ENCODE measurements around the gene GNLY. TPM values are rescaled to one million over a fixed set of nuclear protein-coding genes. Genes with fewer than 3 reads are reported as not detected.
A peak's percentile ranks its signal among the peaks of the same experiment; 100 is the strongest.
"Not testable (repeated sequence)": the region's sequence is repeated elsewhere in the genome, so short reads cannot be mapped to it uniquely, and the experiment has no call there.

The GNLY gene
- total and polyA plus RNA-seq, 7 experiments from 2014 or later, result 5.9 to 780 (median 13.5) TPM

- ChIA-PET POLR2A (no interaction called here), CTCF (no interaction called here)
- ATAC-seq (no peak), DNase-seq (no peak)
- Mint-ChIP-seq H3K36me3 (no peaks in the 10 kb centered on the region), H3K9me3 (no peaks in the 10 kb centered on the region), H3K4me3 (no peak within 1 kb of the TSS), H3K4me1 (peaks cover 0 to 16% (median 0%) of the 10 kb centered on the region in 7 donors), H3K27me3 (peaks cover 0 to 6% (median 0%) of the 10 kb centered on the region in 5 donors), H3K27ac (no peak within 1 kb of the TSS)
- no peaks in the 10 kb centered on the region for H3K9me3 ChIP-seq (ENCODE audit: control insufficient read depth in 2 of 3, low read length in 3 of 3)
- intact Hi-C loops (cut with micrococcal nuclease), result no loop called here
- H3K4me1 ChIP-seq (ENCODE audit: control insufficient read depth in 2 of 2, insufficient read depth in 2 of 2, low read length in 2 of 2), result no peaks in the 10 kb centered on the region
- no peaks in the 10 kb centered on the region for H3K27me3 ChIP-seq (ENCODE audit: control insufficient read depth in 2 of 2, insufficient read depth in 2 of 2, low read length in 2 of 2)
- no peak within 1 kb of the TSS for H3K27ac ChIP-seq (ENCODE audit: low read depth, low read length)
- no peak within 1 kb of the TSS for H3K4me3 ChIP-seq (ENCODE audit: low read length)
- no peaks in the 10 kb centered on the region for H3K36me3 ChIP-seq (ENCODE audit: control insufficient read depth in 2 of 3, insufficient read depth in 3 of 3, low read length in 3 of 3)
Measured at GRCh38 chr2:85668009-85668856, 25.9 kb upstream of the GNLY start, which contains the start of gene SFTPB. TSS of gene SFTPB (minus strand) at chr2:85668199. CDS start at chr2:85668183, 16 bp downstream.

- Histone ChIP-seq H3K27ac (ENCODE audit: low read depth, low read length) (no peak overlapping the region), H3K36me3 (ENCODE audit: control insufficient read depth in 2 of 3, insufficient read depth in 3 of 3, low read length in 3 of 3) (no peaks in the 10 kb centered on the region), H3K27me3 (ENCODE audit: control insufficient read depth in 2 of 2, insufficient read depth in 2 of 2, low read length in 2 of 2) (no peaks in the 10 kb centered on the region), H3K4me3 (ENCODE audit: low read length) (no peak overlapping the region), H3K4me1 (ENCODE audit: control insufficient read depth in 2 of 2, insufficient read depth in 2 of 2, low read length in 2 of 2) (no peaks in the 10 kb centered on the region), H3K9me3 (ENCODE audit: control insufficient read depth in 2 of 3, low read length in 3 of 3) (no peaks in the 10 kb centered on the region)
- CTCF ChIA-PET, result no interaction called here
- POLR2A ChIA-PET, result interaction anchor here (0.7 kb wide), 1 partner anchor 366 kb away, joined by 4 read pairs; no protein-coding TSS in a partner anchor
- intact Hi-C loops (cut with micrococcal nuclease), result no loop called here
- Mint-ChIP-seq H3K4me1 (peaks cover 0 to 15% (median 0%) of the 10 kb centered on the region in 7 donors), H3K27me3 (peaks cover 0 to 6% (median 0%) of the 10 kb centered on the region in 5 donors), H3K4me3 (no peak overlapping the region), H3K27ac (no peak overlapping the region), H3K36me3 (no peaks in the 10 kb centered on the region), H3K9me3 (no peaks in the 10 kb centered on the region)
- DNase-seq, result no peak
- no peak for ATAC-seq
Measured at GRCh38 chr2:85668857-85669142, 25.4 kb upstream of the GNLY start.

- H3K4me3 Mint-ChIP-seq, result no peak overlapping the region
Measured at GRCh38 chr2:85669549-85669948, 24.6 kb upstream of the GNLY start.

GRCh38 chr2:85670416-85670815, 23.7 kb upstream of the GNLY start:
- H3K27ac ChIP-seq (ENCODE audit: low read depth, low read length); H3K27ac Mint-ChIP-seq; intact Hi-C loops (cut with micrococcal nuclease); H3K9me3 ChIP-seq (ENCODE audit: control insufficient read depth in 2 of 3, low read length in 3 of 3); H3K36me3 Mint-ChIP-seq; H3K4me3 ChIP-seq (ENCODE audit: low read length); H3K9me3 Mint-ChIP-seq; H3K4me3 Mint-ChIP-seq; DNase-seq; H3K36me3 ChIP-seq (ENCODE audit: control insufficient read depth in 2 of 3, insufficient read depth in 3 of 3, low read length in 3 of 3); H3K27me3 ChIP-seq (ENCODE audit: control insufficient read depth in 2 of 2, insufficient read depth in 2 of 2, low read length in 2 of 2); H3K4me1 ChIP-seq (ENCODE audit: control insufficient read depth in 2 of 2, insufficient read depth in 2 of 2, low read length in 2 of 2); H3K27me3 Mint-ChIP-seq; ATAC-seq; POLR2A ChIA-PET; CTCF ChIA-PET: not testable (repeated sequence)
- peaks cover 0 to 15% (median 0%) of the 10 kb centered on the region in 7 donors for H3K4me1 Mint-ChIP-seq

More at GRCh38 chr2:85669549-85669948, 24.6 kb upstream of the GNLY start:
- H3K27ac Mint-ChIP-seq, result no peak overlapping the region
- CTCF ChIA-PET, result no interaction called here
- no peaks in the 10 kb centered on the region for H3K9me3 ChIP-seq (ENCODE audit: control insufficient read depth in 2 of 3, low read length in 3 of 3)
- no peak overlapping the region for H3K4me3 ChIP-seq (ENCODE audit: low read length)
- POLR2A ChIA-PET, result interaction anchor here (0.7 kb wide), 1 partner anchor 365 kb away, joined by 4 read pairs; no protein-coding TSS in a partner anchor
- DNase-seq (no peak), ATAC-seq (peak; percentile 51)
- peaks cover 0 to 6% (median 0%) of the 10 kb centered on the region in 5 donors for H3K27me3 Mint-ChIP-seq
- H3K9me3 Mint-ChIP-seq, result no peaks in the 10 kb centered on the region
- no peaks in the 10 kb centered on the region for H3K36me3 Mint-ChIP-seq
- H3K27me3 ChIP-seq (ENCODE audit: control insufficient read depth in 2 of 2, insufficient read depth in 2 of 2, low read length in 2 of 2), result no peaks in the 10 kb centered on the region
- H3K4me1 Mint-ChIP-seq, result peaks cover 0 to 15% (median 0%) of the 10 kb centered on the region in 7 donors
- intact Hi-C loops (cut with micrococcal nuclease), result no loop called here
- no peaks in the 10 kb centered on the region for H3K4me1 ChIP-seq (ENCODE audit: control insufficient read depth in 2 of 2, insufficient read depth in 2 of 2, low read length in 2 of 2)
- no peak overlapping the region for H3K27ac ChIP-seq (ENCODE audit: low read depth, low read length)
- H3K36me3 ChIP-seq (ENCODE audit: control insufficient read depth in 2 of 3, insufficient read depth in 3 of 3, low read length in 3 of 3), result no peaks in the 10 kb centered on the region

- no peak for ATAC-seq
- H3K27ac Mint-ChIP-seq, result no peak overlapping the region
- CTCF ChIA-PET, result no interaction called here
Measured at GRCh38 chr2:85672456-85672855, 21.7 kb upstream of the GNLY start.

GRCh38 chr2:85673716-85674375, 20.3 kb upstream of the GNLY start:
- Mint-ChIP-seq H3K9me3 (no peaks in the 10 kb centered on the region), H3K27me3 (peaks cover 0 to 7% (median 0%) of the 10 kb centered on the region in 5 donors), H3K36me3 (no peaks in the 10 kb centered on the region), H3K4me3 (no peak overlapping the region), H3K4me1 (peaks cover 0 to 6% (median 0%) of the 10 kb centered on the region in 7 donors), H3K27ac (no peak overlapping the region)
- POLR2A ChIA-PET, result no interaction called here
- no peaks in the 10 kb centered on the region for H3K27me3 ChIP-seq (ENCODE audit: control insufficient read depth in 2 of 2, insufficient read depth in 2 of 2, low read length in 2 of 2)
- DNase-seq (no peak), ATAC-seq (no peak)
- CTCF ChIA-PET, result no interaction called here
- no peak overlapping the region for H3K27ac ChIP-seq (ENCODE audit: low read depth, low read length)
- peaks cover 0 to 1% of the 10 kb centered on the region in 2 donors for H3K4me1 ChIP-seq (ENCODE audit: control insufficient read depth in 2 of 2, insufficient read depth in 2 of 2, low read length in 2 of 2)
- H3K9me3 ChIP-seq (ENCODE audit: control insufficient read depth in 2 of 3, low read length in 3 of 3), result no peaks in the 10 kb centered on the region
- no peaks in the 10 kb centered on the region for H3K36me3 ChIP-seq (ENCODE audit: control insufficient read depth in 2 of 3, insufficient read depth in 3 of 3, low read length in 3 of 3)
- H3K4me3 ChIP-seq (ENCODE audit: low read length), result no peak overlapping the region
- intact Hi-C loops (cut with micrococcal nuclease), result no loop called here

More at GRCh38 chr2:85672456-85672855, 21.7 kb upstream of the GNLY start:
- POLR2A ChIA-PET, result no interaction called here
- intact Hi-C loops (cut with micrococcal nuclease), result no loop called here
- no peaks in the 10 kb centered on the region for H3K4me1 ChIP-seq (ENCODE audit: control insufficient read depth in 2 of 2, insufficient read depth in 2 of 2, low read length in 2 of 2)
- no peaks in the 10 kb centered on the region for H3K9me3 ChIP-seq (ENCODE audit: control insufficient read depth in 2 of 3, low read length in 3 of 3)
- no peaks in the 10 kb centered on the region for H3K9me3 Mint-ChIP-seq
- H3K36me3 ChIP-seq (ENCODE audit: control insufficient read depth in 2 of 3, insufficient read depth in 3 of 3, low read length in 3 of 3), result no peaks in the 10 kb centered on the region
- H3K4me3 ChIP-seq (ENCODE audit: low read length), result no peak overlapping the region
- no peaks in the 10 kb centered on the region for H3K36me3 Mint-ChIP-seq
- no peaks in the 10 kb centered on the region for H3K27me3 ChIP-seq (ENCODE audit: control insufficient read depth in 2 of 2, insufficient read depth in 2 of 2, low read length in 2 of 2)
- peaks cover 0 to 4% (median 0%) of the 10 kb centered on the region in 7 donors for H3K4me1 Mint-ChIP-seq
- H3K4me3 Mint-ChIP-seq, result no peak overlapping the region
- DNase-seq, result no peak
- peaks cover 0 to 7% (median 0%) of the 10 kb centered on the region in 5 donors for H3K27me3 Mint-ChIP-seq
- H3K27ac ChIP-seq (ENCODE audit: low read depth, low read length), result no peak overlapping the region
